ENCODE data around the gene GATAD1.

- no peak for TF ChIP-seq POLR2A (IDR thresholded peaks at IDR 0.05; ENCODE audit: low read depth, low read length)
- TF ChIP-seq TAF1 (IDR thresholded peaks at IDR 0.05; ENCODE audit: borderline replicate concordance, low read depth, low read length), result no peak
- TF ChIP-seq POLR2AphosphoS5 (IDR thresholded peaks at IDR 0.05; ENCODE audit: low read depth, low read length), result no peak
Observed at GRCh38 chr7:92462560-92462959, 15.3 kb downstream of the GATAD1 start.
